ENCODE results near the gene PNISR. TPM values are rescaled to one million over a fixed set of nuclear protein-coding genes. Genes with fewer than 3 reads are reported as not detected.

Gene PNISR
- total RNA-seq, 1 donor from 2014 or later, result 151 TPM

DNA sequence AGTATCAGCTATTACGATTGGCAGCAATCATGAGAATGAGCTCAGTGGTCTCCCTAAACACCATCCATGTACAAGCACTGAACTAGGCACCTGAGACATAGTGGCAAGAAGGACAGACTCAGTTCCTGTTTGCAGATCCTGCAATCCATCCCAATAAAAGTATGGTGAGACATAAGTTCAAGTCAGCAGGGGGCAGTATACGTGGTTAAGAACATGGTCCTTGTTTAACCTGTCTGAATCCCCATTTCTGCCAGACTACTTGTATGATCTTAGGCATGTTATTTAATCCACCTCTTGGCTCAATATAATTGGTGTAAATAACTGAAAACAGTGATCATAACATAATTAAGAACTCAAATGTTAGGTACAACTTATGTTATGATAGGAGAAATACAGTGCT lies 33.2 kb upstream of the PNISR start:
- H3K27ac Mint-ChIP-seq, result no peak overlapping the region
- TF ChIP-seq, protein P1, sequence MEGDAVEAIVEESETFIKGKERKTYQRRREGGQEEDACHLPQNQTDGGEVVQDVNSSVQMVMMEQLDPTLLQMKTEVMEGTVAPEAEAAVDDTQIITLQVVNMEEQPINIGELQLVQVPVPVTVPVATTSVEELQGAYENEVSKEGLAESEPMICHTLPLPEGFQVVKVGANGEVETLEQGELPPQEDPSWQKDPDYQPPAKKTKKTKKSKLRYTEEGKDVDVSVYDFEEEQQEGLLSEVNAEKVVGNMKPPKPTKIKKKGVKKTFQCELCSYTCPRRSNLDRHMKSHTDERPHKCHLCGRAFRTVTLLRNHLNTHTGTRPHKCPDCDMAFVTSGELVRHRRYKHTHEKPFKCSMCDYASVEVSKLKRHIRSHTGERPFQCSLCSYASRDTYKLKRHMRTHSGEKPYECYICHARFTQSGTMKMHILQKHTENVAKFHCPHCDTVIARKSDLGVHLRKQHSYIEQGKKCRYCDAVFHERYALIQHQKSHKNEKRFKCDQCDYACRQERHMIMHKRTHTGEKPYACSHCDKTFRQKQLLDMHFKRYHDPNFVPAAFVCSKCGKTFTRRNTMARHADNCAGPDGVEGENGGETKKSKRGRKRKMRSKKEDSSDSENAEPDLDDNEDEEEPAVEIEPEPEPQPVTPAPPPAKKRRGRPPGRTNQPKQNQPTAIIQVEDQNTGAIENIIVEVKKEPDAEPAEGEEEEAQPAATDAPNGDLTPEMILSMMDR (conservative IDR thresholded peaks at IDR 0.05), result peak; percentile 58
- H3K9me3 Mint-ChIP-seq, result peaks cover 14% of the 10 kb centered on the region
- H3K27me3 Mint-ChIP-seq, result no peaks in the 10 kb centered on the region
- no peaks in the 10 kb centered on the region for H3K4me1 Mint-ChIP-seq (ENCODE audit: unreplicated experiment)
- H3K36me3 Mint-ChIP-seq, result peaks cover 32% of the 10 kb centered on the region
- no peak for DNase-seq (ENCODE audit: extremely low spot score, unreplicated experiment)
- no peak overlapping the region for H3K4me3 Mint-ChIP-seq

DNA sequence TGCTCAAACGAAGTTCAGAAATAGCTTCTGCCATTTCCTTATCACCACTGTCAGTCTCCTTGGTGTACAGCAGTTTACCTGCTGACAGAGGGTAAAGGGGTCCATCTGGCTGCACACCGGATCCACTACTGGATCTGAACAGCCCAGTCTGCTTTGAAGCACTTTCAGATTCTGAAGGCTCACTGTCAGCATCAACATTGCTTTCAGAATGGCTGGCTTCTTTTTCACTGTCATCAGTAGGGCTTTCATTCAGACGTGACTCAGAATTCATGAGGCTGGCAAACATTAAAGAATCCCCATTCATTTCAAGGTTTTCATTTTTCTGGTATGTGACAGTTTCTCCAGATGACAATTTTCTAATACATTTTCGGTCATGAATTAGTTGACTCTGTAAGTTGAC lies 21.0 kb upstream of the PNISR start:
- no peaks in the 10 kb centered on the region for H3K4me1 Mint-ChIP-seq (ENCODE audit: unreplicated experiment)
- H3K36me3 Mint-ChIP-seq, result peaks cover 57% of the 10 kb centered on the region
- no peak for DNase-seq (ENCODE audit: extremely low spot score, unreplicated experiment)
- H3K9me3 Mint-ChIP-seq, result peaks cover 18% of the 10 kb centered on the region
- TF ChIP-seq, protein P1 (conservative IDR thresholded peaks at IDR 0.05), result no peak
- H3K27me3 Mint-ChIP-seq, result no peaks in the 10 kb centered on the region
- no peak overlapping the region for H3K4me3 Mint-ChIP-seq
- H3K27ac Mint-ChIP-seq, result no peak overlapping the region

DNA sequence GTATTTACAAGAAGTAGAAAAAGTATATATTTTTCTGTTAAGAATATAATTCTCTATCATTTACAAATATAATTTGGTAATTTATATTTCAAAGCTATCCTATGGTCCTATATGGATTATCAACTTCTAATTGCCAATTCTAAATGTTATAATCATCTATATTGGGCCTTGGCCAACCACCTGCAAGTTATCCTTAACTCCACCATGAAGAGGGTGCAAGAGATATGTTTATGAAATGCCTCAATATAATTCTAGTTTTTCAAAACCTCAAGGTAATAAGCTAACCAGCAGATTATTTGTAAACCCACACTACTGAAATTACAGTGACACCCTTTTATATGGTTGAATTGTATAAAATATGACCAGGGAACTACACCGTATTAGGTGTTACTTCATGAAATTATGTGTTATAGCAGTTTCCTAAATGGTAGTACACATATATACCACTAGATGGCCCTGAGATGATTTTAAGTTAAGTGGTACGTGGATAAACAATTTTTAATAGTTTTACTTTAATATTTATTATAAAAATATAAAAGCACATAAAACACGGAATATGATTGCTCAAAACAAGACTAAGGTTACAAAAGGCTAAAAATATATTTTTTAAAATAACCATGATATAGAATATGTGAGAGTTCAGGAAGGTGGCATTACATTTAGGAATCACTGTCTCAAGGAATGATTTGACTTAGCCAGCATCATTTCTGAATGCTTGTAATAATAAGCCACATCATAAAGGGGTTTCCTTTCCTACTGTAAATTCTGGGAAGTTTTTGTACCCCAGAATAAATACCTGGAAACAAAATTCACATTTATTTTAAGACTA lies 9.8 kb upstream of the PNISR start:
- peaks cover 4% of the 10 kb centered on the region for H3K36me3 Mint-ChIP-seq
- H3K9me3 Mint-ChIP-seq, result no peaks in the 10 kb centered on the region
- TF ChIP-seq, protein P1 (conservative IDR thresholded peaks at IDR 0.05), result peak; percentile 85
- H3K27me3 Mint-ChIP-seq, result no peaks in the 10 kb centered on the region
- no peaks in the 10 kb centered on the region for H3K4me1 Mint-ChIP-seq (ENCODE audit: unreplicated experiment)
- no peak overlapping the region for H3K4me3 Mint-ChIP-seq
- H3K27ac Mint-ChIP-seq, result no peak overlapping the region
- no peak for DNase-seq (ENCODE audit: extremely low spot score, unreplicated experiment)

DNA sequence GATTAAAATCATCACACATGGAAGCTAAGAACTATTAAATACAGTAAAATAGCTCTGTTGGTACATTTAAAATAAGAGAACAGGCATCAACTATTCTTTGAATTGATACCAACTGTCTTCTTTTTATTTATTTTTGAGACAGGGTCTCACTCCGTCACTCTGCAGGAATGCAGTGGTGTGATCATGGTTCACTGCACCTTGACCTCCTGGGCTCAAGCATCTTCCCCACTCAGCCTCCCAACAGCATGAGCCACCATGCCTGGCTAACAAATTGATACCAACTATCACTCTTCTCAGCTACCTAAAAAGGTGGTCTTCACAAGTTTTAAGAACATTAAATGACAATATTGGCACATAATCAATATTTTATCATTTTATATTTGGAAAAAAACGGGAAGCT lies 7.8 kb upstream of the PNISR start:
- TF ChIP-seq, protein P1 (conservative IDR thresholded peaks at IDR 0.05), result no peak
- Mint-ChIP-seq H3K9me3 (no peaks in the 10 kb centered on the region), H3K27ac (no peak overlapping the region), H3K36me3 (peaks cover 12% of the 10 kb centered on the region), H3K4me1 (ENCODE audit: unreplicated experiment) (peaks cover 4% of the 10 kb centered on the region), H3K4me3 (no peak overlapping the region), H3K27me3 (no peaks in the 10 kb centered on the region)
- DNase-seq (ENCODE audit: extremely low spot score, unreplicated experiment), result no peak

DNA sequence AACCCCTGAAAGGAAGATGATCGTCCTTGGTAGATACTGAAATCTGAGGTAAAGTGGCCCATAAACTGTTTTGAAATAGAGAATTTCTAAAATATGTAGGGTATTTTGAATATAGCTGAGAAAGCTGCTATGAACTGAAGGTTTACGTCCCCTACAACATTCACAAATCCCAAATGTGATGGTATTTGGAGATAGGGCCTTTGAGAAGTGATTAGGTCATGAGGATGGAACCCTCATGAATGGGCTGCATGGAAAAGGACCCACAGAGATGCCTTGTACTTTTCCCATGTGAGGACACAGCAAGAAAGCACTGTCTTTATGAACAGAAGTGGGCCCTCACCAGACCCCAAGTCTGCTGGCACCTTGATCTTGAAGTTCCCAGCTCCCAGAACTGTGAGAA lies 6.8 kb upstream of the PNISR start:
- no peaks in the 10 kb centered on the region for H3K9me3 Mint-ChIP-seq
- H3K4me3 Mint-ChIP-seq, result no peak overlapping the region
- DNase-seq (ENCODE audit: extremely low spot score, unreplicated experiment), result no peak
- no peaks in the 10 kb centered on the region for H3K27me3 Mint-ChIP-seq
- H3K4me1 Mint-ChIP-seq (ENCODE audit: unreplicated experiment), result peaks cover 14% of the 10 kb centered on the region
- TF ChIP-seq, protein P1 (conservative IDR thresholded peaks at IDR 0.05), result no peak
- peaks cover 15% of the 10 kb centered on the region for H3K36me3 Mint-ChIP-seq
- H3K27ac Mint-ChIP-seq, result no peak overlapping the region

Data from type B pancreatic cell (in vitro differentiated cells).